IPS-15b (cell line): ENCODE data around the gene HOXB4.

Experiments
- H3K27me3 ChIP-seq: one replicate; pipeline ENCODE4 v1.6.1; 2013; ENCODE audit warnings: low read length; ENCODE audit not compliant: control insufficient read depth, insufficient read depth
- H3K36me3 ChIP-seq: one replicate; pipeline ENCODE4 v1.6.1; 2013; ENCODE audit warnings: low read length; ENCODE audit not compliant: control insufficient read depth, insufficient read depth
- H3K4me1 ChIP-seq: one replicate; pipeline ENCODE4 v1.6.1; 2013; ENCODE audit warnings: mild to moderate bottlenecking, low read length; ENCODE audit not compliant: control insufficient read depth, insufficient read depth
- H3K4me3 ChIP-seq: one replicate; pipeline ENCODE4 v1.5.1; 2013; ENCODE audit warnings: low read depth, low read length
- H3K9ac ChIP-seq: one replicate; pipeline ENCODE4 v1.6.1; 2013; ENCODE audit warnings: low read depth, mild to moderate bottlenecking, low read length
- H3K9me3 ChIP-seq: one replicate; pipeline ENCODE4 v1.6.1; 2013; ENCODE audit warnings: mild to moderate bottlenecking, low read length; ENCODE audit not compliant: control insufficient read depth, insufficient read depth

The HOXB4 gene

DNA sequence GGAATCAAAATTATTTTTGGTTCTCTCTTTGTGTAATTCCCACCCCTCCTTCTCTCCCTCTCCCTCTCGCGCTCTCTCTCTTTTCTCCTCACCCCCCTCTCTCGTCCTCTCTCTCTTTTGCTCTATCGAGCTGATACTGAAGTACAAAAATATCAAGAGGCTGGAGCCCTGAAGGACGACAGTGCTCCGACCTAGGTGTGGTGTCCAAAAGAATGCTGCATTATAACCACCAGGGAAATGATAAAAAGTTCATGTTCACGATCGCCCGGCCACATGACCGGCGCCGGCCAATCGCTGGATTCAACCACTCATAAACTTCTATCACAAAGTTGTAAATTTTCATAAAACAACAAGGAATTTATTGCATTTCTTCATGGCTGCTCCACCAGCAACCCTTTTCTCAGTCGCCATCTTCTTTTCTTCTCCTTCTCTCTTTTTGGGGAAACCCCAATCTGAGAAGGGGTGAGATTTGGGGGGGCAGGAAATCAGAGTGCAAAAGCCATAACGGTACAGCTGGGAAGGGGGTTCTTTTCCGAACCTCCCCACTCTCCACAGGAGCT is 26.7 kb upstream of the HOXB4 start, which contains the start of gene HOXB6:
Gene HOXB6, minus strand, starts transcription at position 217 of the 560 bp plus-strand sequence. CDS start 6,836 bp downstream, outside the sequence.
- Histone ChIP-seq H3K4me3 (peak within 1 kb of the TSS; percentile 13), H3K27me3 (peaks cover 99% of the 10 kb centered on the region)

DNA sequence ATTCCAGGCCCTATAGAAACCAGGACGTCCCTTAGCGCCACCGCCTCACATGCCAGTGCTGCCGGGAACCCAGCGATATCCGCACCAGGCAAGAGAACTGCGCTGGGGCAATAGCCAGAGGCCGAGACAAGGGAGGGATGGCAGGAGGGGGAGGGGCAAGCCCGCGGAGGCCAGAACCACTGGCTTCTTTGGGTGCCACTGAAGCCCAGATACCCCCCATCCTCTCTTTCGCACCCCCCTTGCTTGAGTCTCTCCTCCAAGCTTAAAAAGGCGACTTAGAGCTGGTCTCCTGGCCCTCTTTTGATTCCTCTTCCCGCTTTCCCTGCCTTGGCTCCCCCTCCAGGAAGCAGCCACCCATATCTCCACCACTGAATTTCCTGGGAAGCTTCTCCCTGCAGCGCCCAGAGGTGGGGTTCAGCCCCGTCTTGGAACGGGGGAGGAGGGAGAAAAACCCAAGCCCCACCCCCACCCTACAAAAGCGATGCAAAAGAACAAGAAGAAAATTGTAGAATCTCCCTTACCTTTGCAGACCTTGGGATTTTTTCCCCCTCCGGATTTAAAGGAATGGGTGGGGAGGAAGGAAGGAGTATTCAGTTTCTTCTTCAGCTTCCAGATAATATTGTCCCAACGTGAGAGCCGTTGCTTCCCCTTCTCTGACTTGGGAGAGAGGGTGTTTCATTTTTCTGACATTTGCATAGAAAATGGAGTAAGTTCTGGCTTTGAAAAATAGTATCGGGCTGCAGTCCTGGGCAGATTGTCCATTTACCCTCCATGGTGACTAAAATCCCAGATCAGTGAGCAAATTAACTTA is 26.0 kb upstream of the HOXB4 start:
- Histone ChIP-seq H3K4me1 (no peaks in the 10 kb centered on the region), H3K9me3 (no peaks in the 10 kb centered on the region), H3K4me3 (peak overlapping the region; percentile 13), H3K27me3 (peaks cover 99% of the 10 kb centered on the region), H3K36me3 (no peaks in the 10 kb centered on the region), H3K9ac (no peak overlapping the region)

More for the DNA sequence above, 26.7 kb upstream of the HOXB4 start, which contains the start of gene HOXB6:
- H3K4me1 ChIP-seq = peaks cover 2% of the 10 kb centered on the region
- no peak within 1 kb of the TSS for H3K9ac ChIP-seq
- no peaks in the 10 kb centered on the region for H3K9me3 ChIP-seq
- no peaks in the 10 kb centered on the region for H3K36me3 ChIP-seq

DNA sequence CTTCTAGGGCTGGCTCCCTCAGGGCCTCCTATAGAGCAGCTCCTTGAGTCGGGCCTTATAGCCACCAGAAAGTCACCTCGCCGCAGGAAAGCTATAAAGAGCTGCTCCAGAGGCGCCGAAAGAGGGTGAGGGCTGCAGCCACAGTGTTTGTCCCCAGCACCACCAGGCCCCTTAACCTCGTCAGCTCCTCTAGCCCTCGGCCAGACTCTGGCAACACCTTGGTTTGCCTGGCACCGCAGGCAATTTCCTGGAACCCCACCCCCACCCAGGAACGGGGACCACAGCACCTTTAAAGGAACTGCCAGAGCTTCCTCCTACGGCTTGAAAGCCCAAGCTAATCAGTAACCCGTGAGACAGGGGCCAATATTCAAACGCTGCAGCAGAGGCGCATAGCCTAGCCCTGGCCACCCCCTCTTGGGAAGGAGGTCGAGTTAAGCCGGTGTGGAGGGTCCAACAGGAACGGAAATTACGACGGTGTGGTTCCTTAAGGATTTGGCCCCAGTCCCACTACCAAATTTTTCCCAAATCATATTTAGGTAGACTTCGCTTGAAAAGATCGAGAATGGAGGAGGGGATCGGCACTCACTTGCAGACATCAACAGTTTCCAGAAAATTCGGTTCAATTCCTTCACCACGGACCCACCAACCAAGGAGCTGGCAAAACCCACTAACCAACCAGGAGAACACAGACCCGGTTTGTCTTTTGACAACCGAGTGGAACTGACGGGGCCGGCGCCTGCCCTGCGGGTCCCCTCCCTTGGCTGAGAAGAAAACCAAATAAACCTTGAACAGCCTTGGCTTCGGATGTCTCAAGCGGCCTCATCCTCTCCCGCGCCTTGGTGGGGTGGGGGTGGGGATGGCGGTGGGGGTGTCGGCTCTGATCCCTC is 23.6 kb upstream of the HOXB4 start:
- no peak overlapping the region for H3K9ac ChIP-seq

DNA sequence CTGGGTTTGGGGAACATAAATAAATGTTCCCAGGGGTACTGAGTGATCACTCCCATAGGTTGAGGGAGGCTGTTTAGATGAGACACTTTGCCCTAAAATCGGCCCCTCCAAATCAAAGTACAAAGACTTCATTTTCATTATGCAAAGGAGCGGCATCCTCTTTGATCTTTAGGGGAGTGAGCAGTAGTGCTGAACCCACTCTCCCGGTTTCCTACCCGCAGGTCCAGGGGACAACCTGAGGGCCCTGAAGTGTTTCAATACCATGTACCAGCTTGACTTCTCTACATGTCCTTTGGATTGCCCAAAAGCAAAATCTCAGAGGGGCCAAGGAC is 23.0 kb upstream of the HOXB4 start:
- peaks cover 100% of the 10 kb centered on the region for H3K27me3 ChIP-seq
- H3K9ac ChIP-seq = no peak overlapping the region
- no peak overlapping the region for H3K4me3 ChIP-seq
- H3K4me1 ChIP-seq = no peaks in the 10 kb centered on the region
- H3K9me3 ChIP-seq = no peaks in the 10 kb centered on the region
- H3K36me3 ChIP-seq = no peaks in the 10 kb centered on the region

More for the DNA sequence above, 23.6 kb upstream of the HOXB4 start:
- H3K4me3 ChIP-seq = peak overlapping the region; percentile 26
- no peaks in the 10 kb centered on the region for H3K36me3 ChIP-seq
- H3K27me3 ChIP-seq = peaks cover 100% of the 10 kb centered on the region
- H3K4me1 ChIP-seq = no peaks in the 10 kb centered on the region
- H3K9me3 ChIP-seq = no peaks in the 10 kb centered on the region

DNA sequence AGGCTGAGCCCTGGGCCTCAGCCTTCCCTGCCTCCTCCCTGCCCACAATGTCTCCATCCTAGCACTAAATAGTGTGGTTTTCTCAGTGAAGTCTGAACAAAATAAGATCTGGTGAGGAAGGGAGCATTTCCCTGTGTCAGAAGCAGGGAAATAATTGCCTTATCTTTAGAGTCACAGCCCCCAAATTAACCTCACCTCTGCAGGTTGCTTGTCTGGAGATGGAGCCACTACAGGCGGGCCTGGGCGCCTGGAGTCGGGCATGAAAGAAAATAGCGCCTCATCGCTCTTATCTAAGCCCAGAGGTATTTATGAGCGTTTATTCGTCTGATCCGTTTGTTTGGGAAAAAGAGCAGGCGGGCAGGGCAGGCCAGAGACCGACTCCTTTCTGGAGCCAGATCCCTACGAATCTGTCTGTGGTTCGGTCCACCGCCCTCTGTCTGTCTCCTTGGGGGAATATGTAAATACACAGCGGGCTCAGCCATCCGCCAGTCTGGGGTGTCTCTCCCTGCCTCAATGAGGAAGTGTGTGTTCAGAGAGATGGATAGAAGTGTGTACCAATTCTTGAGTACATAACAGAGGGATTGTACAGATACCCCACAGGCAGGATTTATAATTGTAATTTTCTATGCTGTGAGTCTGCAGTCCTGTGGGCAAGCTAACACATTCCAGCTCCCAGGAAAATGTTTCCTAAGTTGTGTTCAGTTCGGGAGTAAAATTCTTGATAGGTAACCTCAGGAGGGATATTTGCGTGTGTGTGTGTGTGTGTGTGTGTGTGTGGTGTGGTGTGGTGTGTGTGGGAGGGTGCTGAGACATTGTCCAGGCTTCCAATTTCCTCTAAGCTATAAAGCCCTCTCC is 22.3 kb upstream of the HOXB4 start:
- Histone ChIP-seq H3K4me3 (peak overlapping the region; percentile 20), H3K9ac (no peak overlapping the region), H3K27me3 (peaks cover 100% of the 10 kb centered on the region), H3K36me3 (no peaks in the 10 kb centered on the region), H3K4me1 (no peaks in the 10 kb centered on the region), H3K9me3 (no peaks in the 10 kb centered on the region)

DNA sequence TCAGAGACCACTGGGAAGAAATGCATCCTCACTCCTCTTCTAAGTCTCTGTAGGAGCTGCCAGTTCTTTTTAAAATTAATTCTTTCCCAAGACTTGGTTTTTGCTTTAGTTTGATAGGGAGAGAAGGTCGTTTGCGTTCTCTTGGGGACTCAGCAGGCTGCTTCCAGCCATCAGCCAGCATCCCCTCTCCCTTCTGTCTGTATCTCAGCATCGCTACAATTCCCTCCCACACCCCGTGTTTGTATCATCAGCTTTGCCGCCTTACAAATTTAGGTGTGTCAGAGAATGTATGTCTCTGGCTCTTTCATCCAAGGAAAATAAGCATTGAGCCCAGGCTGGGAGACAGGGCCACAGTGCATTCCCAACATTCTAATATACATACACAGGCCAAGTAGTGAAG is 21.2 kb upstream of the HOXB4 start:
- Histone ChIP-seq H3K27me3 (peaks cover 100% of the 10 kb centered on the region), H3K9me3 (no peaks in the 10 kb centered on the region), H3K4me3 (peak overlapping the region; percentile 20), H3K36me3 (no peaks in the 10 kb centered on the region), H3K9ac (no peak overlapping the region), H3K4me1 (peaks cover 4% of the 10 kb centered on the region)

DNA sequence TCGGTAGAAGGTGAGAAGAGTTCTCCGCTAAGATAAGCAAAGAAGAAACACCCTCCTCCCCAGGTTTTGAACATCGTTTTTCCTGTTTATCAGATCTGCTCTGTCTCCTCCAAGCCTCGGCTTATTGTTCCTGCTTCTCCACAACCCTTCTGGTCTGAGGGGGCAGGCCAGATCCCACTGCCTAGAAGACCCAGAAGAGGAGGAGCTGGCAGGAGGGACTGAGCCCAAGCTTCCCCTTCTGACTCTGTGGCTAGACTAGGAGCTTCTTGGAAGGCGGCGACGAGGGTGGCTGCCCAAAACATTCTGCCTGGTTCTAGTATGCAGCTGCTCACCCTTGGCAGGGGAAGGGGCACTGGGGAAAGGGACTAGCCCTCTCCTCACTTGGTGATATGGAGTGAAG is 20.6 kb upstream of the HOXB4 start:
- H3K27me3 ChIP-seq = peaks cover 100% of the 10 kb centered on the region
- H3K9me3 ChIP-seq = no peaks in the 10 kb centered on the region
- H3K9ac ChIP-seq = no peak overlapping the region
- peak overlapping the region; percentile 20 for H3K4me3 ChIP-seq
- H3K4me1 ChIP-seq = peaks cover 5% of the 10 kb centered on the region
- no peaks in the 10 kb centered on the region for H3K36me3 ChIP-seq

DNA sequence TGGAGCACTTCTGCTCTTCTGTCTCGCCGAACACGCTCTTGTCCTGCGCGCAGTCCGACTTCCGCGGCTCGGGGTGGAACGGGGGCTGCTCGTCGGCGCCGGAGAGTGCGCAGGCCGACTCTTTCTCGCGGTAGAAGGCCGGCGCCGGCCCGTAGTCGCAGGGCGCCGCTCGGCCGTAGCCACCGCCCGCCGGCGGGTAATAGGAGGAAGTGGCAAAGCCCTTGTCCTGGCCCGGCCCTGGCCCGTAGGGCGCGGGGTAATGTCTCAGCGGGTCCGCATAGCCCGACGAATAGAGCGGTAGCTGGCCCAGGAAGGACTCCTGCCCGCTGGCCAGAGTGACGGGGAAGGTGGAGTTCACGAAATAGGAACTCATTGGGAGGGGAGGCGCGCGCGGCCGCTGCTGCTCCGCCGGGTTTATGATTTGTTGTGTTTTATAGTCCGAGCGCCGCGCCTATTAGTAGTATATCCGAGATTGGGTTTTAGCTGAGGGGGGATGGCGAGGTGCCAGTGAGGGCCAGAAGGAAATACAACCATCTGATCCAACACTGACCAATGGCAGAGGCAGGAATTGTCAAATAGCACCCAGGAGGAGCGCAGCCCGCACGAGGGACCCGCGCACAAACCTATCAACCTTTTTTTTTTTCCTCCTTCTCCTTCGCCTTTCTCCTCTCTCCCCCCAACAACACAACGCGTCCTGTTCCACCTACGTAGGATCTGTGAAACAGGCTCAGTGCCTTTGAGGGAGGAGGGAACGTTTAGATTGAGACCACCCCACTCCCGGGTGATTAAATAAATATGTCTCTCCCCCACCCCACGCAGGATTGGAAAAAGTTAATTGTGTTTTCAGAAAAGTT is 19.9 kb upstream of the HOXB4 start:
- no peak overlapping the region for H3K9ac ChIP-seq
- H3K9me3 ChIP-seq = no peaks in the 10 kb centered on the region
- peaks cover 100% of the 10 kb centered on the region for H3K27me3 ChIP-seq
- H3K4me3 ChIP-seq = peak overlapping the region; percentile 20
- H3K36me3 ChIP-seq = no peaks in the 10 kb centered on the region
- peaks cover 5% of the 10 kb centered on the region for H3K4me1 ChIP-seq

DNA sequence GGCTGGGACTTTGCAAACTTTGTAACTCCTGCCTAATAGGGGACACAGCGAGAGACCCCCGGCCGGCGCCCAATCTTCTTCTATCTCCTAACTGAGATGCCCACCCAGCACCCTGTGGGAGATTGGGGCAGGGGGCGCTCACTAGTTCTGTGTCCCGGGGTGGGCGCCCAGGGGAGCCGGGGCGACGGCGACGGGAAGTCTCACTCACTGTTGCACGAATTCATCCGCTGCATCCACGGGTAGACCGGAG is 19.3 kb upstream of the HOXB4 start:
- peaks cover 100% of the 10 kb centered on the region for H3K27me3 ChIP-seq
- H3K9ac ChIP-seq = no peak overlapping the region
- H3K4me3 ChIP-seq = peak overlapping the region; percentile 37
- H3K4me1 ChIP-seq = peaks cover 5% of the 10 kb centered on the region
- no peaks in the 10 kb centered on the region for H3K9me3 ChIP-seq
- H3K36me3 ChIP-seq = no peaks in the 10 kb centered on the region

DNA sequence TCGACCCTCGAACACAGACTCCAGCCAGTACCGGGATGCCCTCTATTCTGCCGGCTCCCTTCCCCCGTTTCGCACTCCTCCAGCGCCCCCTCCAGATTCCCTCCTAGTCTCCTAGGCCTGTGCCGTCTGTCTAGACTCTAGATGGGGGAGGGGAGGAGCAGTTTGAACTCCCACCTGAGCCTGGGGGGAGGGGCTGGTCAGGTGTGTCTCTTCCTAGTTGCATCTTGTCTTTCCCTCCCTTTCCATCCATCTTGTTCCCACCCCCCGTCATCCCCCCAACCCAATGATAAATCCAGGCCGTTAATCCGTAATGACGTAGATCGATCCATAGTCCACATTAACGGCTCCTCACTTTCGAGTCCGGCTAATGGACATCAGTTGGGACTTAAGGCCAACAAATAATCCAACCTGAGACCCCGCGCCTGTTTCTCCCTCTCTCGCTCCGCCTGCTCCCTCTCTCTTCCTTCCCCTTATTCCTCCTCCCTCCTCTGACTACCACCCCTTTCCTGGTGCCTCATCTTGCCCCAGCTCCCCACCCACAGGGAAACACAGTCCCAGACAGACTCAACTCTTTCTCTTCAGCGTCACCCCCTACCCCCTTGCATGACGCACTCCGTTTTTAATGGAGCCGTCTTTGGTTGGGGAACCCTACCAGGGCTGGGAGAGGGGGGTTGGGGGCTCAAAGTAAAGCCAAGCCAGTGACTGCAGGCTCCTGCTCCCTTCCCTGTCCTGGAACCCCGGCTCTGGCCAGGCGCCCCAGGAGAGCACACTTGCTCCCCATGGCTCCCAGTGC is 18.8 kb upstream of the HOXB4 start:
- Histone ChIP-seq H3K36me3 (no peaks in the 10 kb centered on the region), H3K4me1 (peaks cover 5% of the 10 kb centered on the region), H3K27me3 (peaks cover 100% of the 10 kb centered on the region), H3K9ac (no peak overlapping the region), H3K9me3 (no peaks in the 10 kb centered on the region), H3K4me3 (peak overlapping the region; percentile 37)
